ENCODE results near the gene NEB. TPM values are rescaled to one million over a fixed set of nuclear protein-coding genes. Genes with fewer than 3 reads are reported as not detected.

The NEB gene
- total and polyA plus RNA-seq, 2 donors (not counting 1 experiment from before 2014, with no cell fraction given): 3.6 to 4.6 TPM

GRCh38 chr2:151498178-151498577 lies 236.1 kb downstream of the NEB start:
- no peaks in the 10 kb centered on the region for H3K79me2 ChIP-seq (ENCODE audit: control insufficient read depth, insufficient read depth, low read length)
- ATAC-seq (ENCODE audit: low read depth) (no peak), DNase-seq (no peak)
- no peaks in the 10 kb centered on the region for H3K36me3 ChIP-seq (replicated peaks in 1 of 2; ENCODE audit: control extremely low read depth in 1 of 2, control insufficient read depth in 1 of 2, extremely low read depth in 1 of 2, insufficient read depth in 2 of 2, low read length in 1 of 2)
- WGBS (ENCODE audit: insufficient coverage): no CpG with 5 or more reads among the region's 1 CpG
- H3K4me3 ChIP-seq (ENCODE audit: control extremely low read depth in 1 of 5, extremely low read depth in 1 of 5, insufficient read depth in 1 of 5, low read depth in 2 of 5, low read length in 4 of 5): no peak overlapping the region
- Mint-ChIP-seq H3K27ac (no peak overlapping the region), H3K4me3 (no peak overlapping the region), H3K27me3 (no peaks in the 10 kb centered on the region), H3K4me1 (no peaks in the 10 kb centered on the region), H3K9me3 (ENCODE audit: insufficient read depth) (no peaks in the 10 kb centered on the region)
- no peak overlapping the region for H3K27ac ChIP-seq (ENCODE audit: low read length in 2 of 2)
- no peak overlapping the region for H3K4me2 ChIP-seq (replicated peaks; ENCODE audit: low read depth, low read length, poor library complexity, severe bottlenecking)
- intact Hi-C loops (cut with micrococcal nuclease): no loop called here
- H4K20me1 ChIP-seq (ENCODE audit: control insufficient read depth, insufficient read depth, low read length, poor library complexity, severe bottlenecking): no peaks in the 10 kb centered on the region
- POLR2A ChIA-PET: no interaction called here
- no peaks in the 10 kb centered on the region for H3K27me3 ChIP-seq (replicated peaks in 1 of 4; ENCODE audit: control extremely low read depth in 1 of 4, control insufficient read depth in 3 of 4, insufficient read depth in 4 of 4, low read length in 3 of 4)
- TF ChIP-seq CTCF (IDR thresholded peaks at IDR 0.05): no peak
- no peak for TF ChIP-seq EZH2 (IDR thresholded peaks at IDR 0.05; ENCODE audit: borderline replicate concordance, insufficient read depth, low read depth, low read length, poor library complexity, severe bottlenecking)
- CTCF ChIA-PET: no interaction called here
- no peak overlapping the region for H2AFZ ChIP-seq (ENCODE audit: insufficient read depth, low read depth, low read length, poor library complexity, severe bottlenecking)
- no peak overlapping the region for H3K9ac ChIP-seq (ENCODE audit: low read length)
- no peaks in the 10 kb centered on the region for H3K9me3 ChIP-seq (ENCODE audit: control extremely low read depth in 1 of 3, control insufficient read depth in 2 of 3, insufficient read depth in 1 of 3, low read length in 2 of 3)
- H3K4me1 ChIP-seq (ENCODE audit: control insufficient read depth in 2 of 2, insufficient read depth in 2 of 2, low read length in 2 of 2): no peaks in the 10 kb centered on the region

- Histone ChIP-seq H2AFZ (ENCODE audit: insufficient read depth, low read depth, low read length, poor library complexity, severe bottlenecking) (no peak overlapping the region), H3K79me2 (ENCODE audit: control insufficient read depth, insufficient read depth, low read length) (no peaks in the 10 kb centered on the region), H3K4me1 (ENCODE audit: control insufficient read depth in 2 of 2, insufficient read depth in 2 of 2, low read length in 2 of 2) (no peaks in the 10 kb centered on the region), H4K20me1 (ENCODE audit: control insufficient read depth, insufficient read depth, low read length, poor library complexity, severe bottlenecking) (no peaks in the 10 kb centered on the region), H3K9ac (ENCODE audit: low read length) (no peak overlapping the region), H3K36me3 (replicated peaks in 1 of 2; ENCODE audit: control extremely low read depth in 1 of 2, control insufficient read depth in 1 of 2, extremely low read depth in 1 of 2, insufficient read depth in 2 of 2, low read length in 1 of 2) (peaks cover 0 to under 1% of the 10 kb centered on the region in 2 experiments), H3K4me2 (replicated peaks; ENCODE audit: low read depth, low read length, poor library complexity, severe bottlenecking) (no peak overlapping the region), H3K4me3 (ENCODE audit: control extremely low read depth in 1 of 5, extremely low read depth in 1 of 5, insufficient read depth in 1 of 5, low read depth in 2 of 5, low read length in 4 of 5) (no peak overlapping the region), H3K27ac (ENCODE audit: low read length in 2 of 2) (no peak overlapping the region), H3K27me3 (replicated peaks in 1 of 4; ENCODE audit: control extremely low read depth in 1 of 4, control insufficient read depth in 3 of 4, insufficient read depth in 4 of 4, low read length in 3 of 4) (no peaks in the 10 kb centered on the region), H3K9me3 (ENCODE audit: control extremely low read depth in 1 of 3, control insufficient read depth in 2 of 3, insufficient read depth in 1 of 3, low read length in 2 of 3) (peaks cover 0 to 2% (median 0%) of the 10 kb centered on the region in 3 donors)
- H3K27ac Mint-ChIP-seq: no peak overlapping the region
- no peaks in the 10 kb centered on the region for H3K4me1 Mint-ChIP-seq
- ATAC-seq (ENCODE audit: low read depth) (no peak), DNase-seq (no peak)
- TF ChIP-seq EZH2 (IDR thresholded peaks at IDR 0.05; ENCODE audit: borderline replicate concordance, insufficient read depth, low read depth, low read length, poor library complexity, severe bottlenecking): no peak
- TF ChIP-seq CTCF (IDR thresholded peaks at IDR 0.05): no peak
- no peak overlapping the region for H3K4me3 Mint-ChIP-seq
- WGBS (ENCODE audit: insufficient coverage): 100% methylated on average over 3 of the region's 4 CpGs
- H3K27me3 Mint-ChIP-seq: no peaks in the 10 kb centered on the region
- CTCF ChIA-PET: interaction anchor here (1.4 kb wide), 1 partner anchor 10 kb away, joined by 3 read pairs; no protein-coding TSS in a partner anchor
- POLR2A ChIA-PET: interaction anchor here (0.6 kb wide), 1 partner anchor 251 kb away, joined by 3 read pairs; no protein-coding TSS in a partner anchor
- intact Hi-C loops (cut with micrococcal nuclease): no loop called here
- H3K9me3 Mint-ChIP-seq (ENCODE audit: insufficient read depth): no peaks in the 10 kb centered on the region
These were observed 242.8 kb downstream of the NEB start for GRCh38 chr2:151491496-151491895.
